ENCODE measurements around the gene SSTR5.

GRCh38 chr16:1059310-1059709, 13.2 kb upstream of the SSTR5 start:
- TF ChIP-seq USF2 (IDR thresholded peaks at IDR 0.05) (no peak), CTCF (IDR thresholded peaks at IDR 0.05) (no peak), NFE2L2 (conservative IDR thresholded peaks at IDR 0.05; ENCODE audit: low read length) (no peak), SREBF2 (IDR thresholded peaks at IDR 0.05) (no peak), POLR2A (IDR thresholded peaks at IDR 0.05; ENCODE audit: low read length) (no peak), ELK1 (IDR thresholded peaks at IDR 0.05; ENCODE audit: low read depth, low read length) (no peak)
